ENCODE results near the gene COL9A3.

Gene COL9A3

DNA sequence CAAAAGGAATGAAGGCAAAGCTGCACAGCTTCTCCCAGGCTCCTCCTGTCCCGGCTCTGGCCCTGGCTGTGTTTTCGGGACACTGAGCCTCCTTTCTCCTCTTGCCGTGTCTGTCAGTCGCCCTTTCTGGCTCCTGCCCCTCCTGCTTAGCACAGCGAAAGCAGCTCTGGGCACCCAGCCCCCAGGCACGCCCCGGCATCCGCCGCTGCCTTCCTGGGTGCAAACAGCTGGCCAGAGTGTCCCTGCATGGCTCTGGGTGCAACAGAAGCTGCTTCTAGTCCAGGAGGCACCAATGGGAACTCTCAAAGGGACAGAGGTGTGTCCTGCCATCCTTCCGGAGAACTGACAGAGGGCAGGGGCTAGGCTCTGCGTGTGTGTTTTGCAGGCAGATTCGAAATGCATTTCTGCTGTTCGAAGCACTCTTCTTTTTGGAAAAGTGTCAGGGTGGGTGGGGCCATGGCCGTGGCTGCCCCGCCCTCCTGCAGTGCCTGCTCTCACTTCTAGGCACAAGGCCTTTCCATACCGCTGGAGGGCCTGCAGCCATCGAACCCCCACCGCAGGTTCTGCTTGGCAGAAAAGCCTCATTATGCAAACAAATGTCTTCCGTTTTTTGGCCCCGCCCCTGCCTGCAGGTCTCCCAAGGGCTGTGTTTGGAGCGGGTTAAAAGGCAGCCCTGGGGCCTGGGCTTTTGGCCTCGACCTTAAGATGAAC lies 15.5 kb downstream of the COL9A3 start:
- Mint-ChIP-seq H3K27ac (peak overlapping the region; percentile 75), H3K27me3 (peaks cover 2% of the 10 kb centered on the region), H3K4me1 (ENCODE audit: low read depth) (peaks cover 31% of the 10 kb centered on the region), H3K4me3 (peak overlapping the region; percentile 63), H3K36me3 (ENCODE audit: low read depth) (no peaks in the 10 kb centered on the region), H3K9me3 (no peaks in the 10 kb centered on the region)
- intact Hi-C loops (cut with micrococcal nuclease), result no loop called here

DNA sequence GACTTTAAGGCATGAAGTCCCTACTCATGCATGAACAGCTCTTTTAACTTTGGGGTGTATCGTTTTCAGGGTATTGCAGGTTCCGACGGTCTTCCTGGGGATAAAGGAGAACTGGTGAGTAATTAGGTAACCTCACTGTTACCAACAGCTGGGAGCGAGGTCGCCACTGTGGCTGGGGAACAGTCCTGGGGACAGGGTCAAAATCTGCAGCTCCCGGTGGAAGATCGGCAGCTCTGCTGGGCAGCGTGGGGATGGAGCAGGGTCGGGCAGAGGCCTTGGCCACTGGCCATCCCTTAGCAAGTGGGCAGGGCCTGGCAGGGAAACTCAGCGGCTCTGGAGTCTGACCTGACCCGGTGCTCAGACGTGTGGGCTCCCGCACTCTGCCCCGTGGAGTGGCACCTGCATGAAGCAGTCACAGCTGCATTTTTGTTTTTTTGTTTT lies 16.1 kb downstream of the COL9A3 start:
- peaks cover 37% of the 10 kb centered on the region for H3K4me1 Mint-ChIP-seq (ENCODE audit: low read depth)
- no peaks in the 10 kb centered on the region for H3K36me3 Mint-ChIP-seq (ENCODE audit: low read depth)
- intact Hi-C loops (cut with micrococcal nuclease), result no loop called here
- H3K9me3 Mint-ChIP-seq, result no peaks in the 10 kb centered on the region
- H3K27ac Mint-ChIP-seq, result peak overlapping the region; percentile 75
- peak overlapping the region; percentile 63 for H3K4me3 Mint-ChIP-seq
- H3K27me3 Mint-ChIP-seq, result no peaks in the 10 kb centered on the region

GRCh38 chr20:62834967-62835730 lies 18.3 kb downstream of the COL9A3 start:
- Mint-ChIP-seq H3K27ac (no peak overlapping the region), H3K9me3 (no peaks in the 10 kb centered on the region)

GRCh38 chr20:62835931-62836861 lies 19.3 kb downstream of the COL9A3 start:
- no peaks in the 10 kb centered on the region for H3K9me3 Mint-ChIP-seq

More at GRCh38 chr20:62834967-62835730, 18.3 kb downstream of the COL9A3 start:
- Mint-ChIP-seq H3K4me3 (no peak overlapping the region), H3K4me1 (ENCODE audit: low read depth) (peaks cover 46% of the 10 kb centered on the region), H3K27me3 (no peaks in the 10 kb centered on the region), H3K36me3 (ENCODE audit: low read depth) (no peaks in the 10 kb centered on the region)
- intact Hi-C loops (cut with micrococcal nuclease), result no loop called here

DNA sequence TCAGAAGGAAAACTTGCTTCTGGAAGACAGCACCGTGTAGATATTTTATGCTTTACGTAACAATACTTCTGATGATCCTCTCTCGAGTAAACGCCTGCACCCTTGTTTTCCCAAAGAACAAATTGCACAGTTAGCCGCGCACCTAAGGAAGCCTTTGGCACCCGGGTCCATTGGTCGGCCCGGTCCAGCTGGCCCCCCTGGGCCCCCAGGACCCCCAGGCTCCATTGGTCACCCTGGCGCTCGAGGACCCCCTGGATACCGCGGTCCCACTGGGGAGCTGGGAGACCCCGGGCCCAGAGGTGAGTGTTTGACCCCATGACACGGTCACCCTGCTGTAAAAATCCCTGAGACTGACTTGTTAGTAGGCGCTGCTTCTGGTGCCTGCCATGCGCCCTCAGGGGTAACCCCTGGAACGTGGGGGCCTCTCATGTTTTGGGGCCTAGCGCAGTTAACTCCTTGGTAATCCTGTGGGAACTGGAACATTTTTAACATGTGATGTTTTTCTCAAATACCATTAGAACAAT lies 20.2 kb downstream of the COL9A3 start:
- no peaks in the 10 kb centered on the region for H3K36me3 Mint-ChIP-seq (ENCODE audit: low read depth)
- no peaks in the 10 kb centered on the region for H3K27me3 Mint-ChIP-seq
- intact Hi-C loops (cut with micrococcal nuclease), result no loop called here
- peaks cover 34% of the 10 kb centered on the region for H3K4me1 Mint-ChIP-seq (ENCODE audit: low read depth)
- H3K9me3 Mint-ChIP-seq, result no peaks in the 10 kb centered on the region
- H3K27ac Mint-ChIP-seq, result peak overlapping the region; percentile 62
- H3K4me3 Mint-ChIP-seq, result no peak overlapping the region

More at GRCh38 chr20:62835931-62836861, 19.3 kb downstream of the COL9A3 start:
- intact Hi-C loops (cut with micrococcal nuclease), result no loop called here
- H3K36me3 Mint-ChIP-seq (ENCODE audit: low read depth), result no peaks in the 10 kb centered on the region
- no peak overlapping the region for H3K27ac Mint-ChIP-seq
- no peak overlapping the region for H3K4me3 Mint-ChIP-seq
- H3K27me3 Mint-ChIP-seq, result no peaks in the 10 kb centered on the region
- peaks cover 43% of the 10 kb centered on the region for H3K4me1 Mint-ChIP-seq (ENCODE audit: low read depth)

- no peaks in the 10 kb centered on the region for H3K36me3 Mint-ChIP-seq (ENCODE audit: low read depth)
- no peak overlapping the region for H3K4me3 Mint-ChIP-seq
- H3K9me3 Mint-ChIP-seq, result no peaks in the 10 kb centered on the region
- H3K4me1 Mint-ChIP-seq (ENCODE audit: low read depth), result peaks cover 27% of the 10 kb centered on the region
- intact Hi-C loops (cut with micrococcal nuclease), result no loop called here
- peak overlapping the region; percentile 62 for H3K27ac Mint-ChIP-seq
- H3K27me3 Mint-ChIP-seq, result no peaks in the 10 kb centered on the region
These were observed 20.9 kb downstream of the COL9A3 start for GRCh38 chr20:62837790-62838127.

DNA sequence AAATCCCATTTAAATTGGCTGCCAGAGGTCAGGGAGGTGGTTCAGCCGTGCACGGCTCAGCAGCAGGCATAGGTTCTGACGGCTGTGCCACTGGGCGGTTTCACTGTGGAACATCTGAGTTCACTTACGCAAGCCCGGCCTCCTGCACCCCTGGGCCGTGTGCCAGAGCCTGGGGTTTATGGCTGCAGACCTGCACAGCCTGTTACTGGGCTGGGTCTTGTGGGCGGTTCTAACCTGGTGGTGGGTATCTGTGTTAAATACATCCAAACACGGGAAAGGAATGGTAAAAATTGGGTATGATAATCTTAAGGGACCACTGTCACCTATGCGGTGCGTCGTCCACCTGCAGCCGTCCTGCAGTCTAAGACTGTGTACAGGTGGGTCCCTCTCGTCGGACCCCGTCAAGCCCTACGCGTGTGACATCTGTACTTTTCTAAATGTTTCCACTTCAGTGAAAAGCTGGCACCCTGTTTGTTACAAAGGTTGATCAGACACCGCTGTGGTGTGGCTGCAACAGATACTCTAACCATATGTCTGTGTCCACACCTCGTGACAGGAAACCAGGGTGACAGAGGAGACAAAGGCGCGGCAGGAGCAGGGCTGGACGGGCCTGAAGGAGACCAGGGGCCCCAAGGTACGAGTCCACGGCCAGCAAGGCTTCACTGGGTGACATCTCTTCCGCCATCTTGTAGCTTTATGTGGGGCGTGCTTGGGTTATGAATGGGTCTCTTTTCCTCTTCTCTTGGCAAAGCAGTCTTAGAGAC lies 21.5 kb downstream of the COL9A3 start:
- H3K9me3 Mint-ChIP-seq, result no peaks in the 10 kb centered on the region

GRCh38 chr20:62839261-62839660 lies 22.4 kb downstream of the COL9A3 start:
- H3K36me3 Mint-ChIP-seq (ENCODE audit: low read depth), result no peaks in the 10 kb centered on the region
- no peak overlapping the region for H3K4me3 Mint-ChIP-seq
- H3K27me3 Mint-ChIP-seq, result no peaks in the 10 kb centered on the region
- intact Hi-C loops (cut with micrococcal nuclease), result no loop called here
- H3K27ac Mint-ChIP-seq, result no peak overlapping the region
- H3K9me3 Mint-ChIP-seq, result no peaks in the 10 kb centered on the region
- H3K4me1 Mint-ChIP-seq (ENCODE audit: low read depth), result peaks cover 18% of the 10 kb centered on the region

More for the DNA sequence above, 21.5 kb downstream of the COL9A3 start:
- no peaks in the 10 kb centered on the region for H3K27me3 Mint-ChIP-seq
- H3K36me3 Mint-ChIP-seq (ENCODE audit: low read depth), result no peaks in the 10 kb centered on the region
- H3K4me1 Mint-ChIP-seq (ENCODE audit: low read depth), result peaks cover 22% of the 10 kb centered on the region
- H3K27ac Mint-ChIP-seq, result peak overlapping the region; percentile 62
- no peak overlapping the region for H3K4me3 Mint-ChIP-seq
- intact Hi-C loops (cut with micrococcal nuclease), result no loop called here

GRCh38 chr20:62839816-62840215 lies 23.0 kb downstream of the COL9A3 start:
- H3K4me3 Mint-ChIP-seq, result no peak overlapping the region
- H3K27me3 Mint-ChIP-seq, result no peaks in the 10 kb centered on the region
- no peak overlapping the region for H3K27ac Mint-ChIP-seq
- peaks cover 18% of the 10 kb centered on the region for H3K4me1 Mint-ChIP-seq (ENCODE audit: low read depth)
- peaks cover under 1% of the 10 kb centered on the region for H3K36me3 Mint-ChIP-seq (ENCODE audit: low read depth)
- intact Hi-C loops (cut with micrococcal nuclease), result no loop called here
- no peaks in the 10 kb centered on the region for H3K9me3 Mint-ChIP-seq

- Mint-ChIP-seq H3K36me3 (ENCODE audit: low read depth) (peaks cover 8% of the 10 kb centered on the region), H3K9me3 (no peaks in the 10 kb centered on the region), H3K27me3 (no peaks in the 10 kb centered on the region), H3K27ac (no peak overlapping the region), H3K4me1 (ENCODE audit: low read depth) (peaks cover 18% of the 10 kb centered on the region), H3K4me3 (no peak overlapping the region)
- intact Hi-C loops (cut with micrococcal nuclease), result no loop called here
These were observed 23.7 kb downstream of the COL9A3 start for GRCh38 chr20:62840244-62841197.

- Mint-ChIP-seq H3K4me1 (ENCODE audit: low read depth) (peaks cover 23% of the 10 kb centered on the region), H3K27ac (no peak overlapping the region), H3K27me3 (no peaks in the 10 kb centered on the region), H3K9me3 (no peaks in the 10 kb centered on the region), H3K4me3 (no peak overlapping the region), H3K36me3 (ENCODE audit: low read depth) (peaks cover 19% of the 10 kb centered on the region)
- intact Hi-C loops (cut with micrococcal nuclease), result no loop called here
These were observed 24.9 kb downstream of the COL9A3 start for GRCh38 chr20:62841705-62842212.

DNA sequence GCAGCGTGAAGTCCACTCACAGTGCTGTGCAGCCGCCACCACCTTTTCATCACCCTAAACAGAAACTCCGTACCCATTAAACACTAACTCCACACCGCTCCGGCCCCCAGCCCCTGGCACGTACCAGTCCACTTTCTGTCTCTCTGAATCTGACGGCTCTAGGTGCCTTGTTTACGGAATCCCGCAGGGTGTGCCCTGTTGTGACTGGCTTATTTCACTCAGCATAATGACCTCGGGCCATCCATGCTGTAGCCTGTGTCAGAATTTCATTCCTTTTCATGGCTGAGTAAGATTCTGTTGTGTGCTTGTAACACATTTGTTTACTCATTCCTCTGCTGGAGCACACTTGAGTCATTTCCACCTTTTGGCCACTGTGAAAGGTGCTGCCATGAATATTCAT lies 26.8 kb downstream of the COL9A3 start:
- Mint-ChIP-seq H3K36me3 (ENCODE audit: low read depth) (peaks cover 25% of the 10 kb centered on the region), H3K9me3 (no peaks in the 10 kb centered on the region), H3K27ac (no peak overlapping the region), H3K27me3 (no peaks in the 10 kb centered on the region), H3K4me1 (ENCODE audit: low read depth) (peaks cover 7% of the 10 kb centered on the region), H3K4me3 (no peak overlapping the region)
- intact Hi-C loops (cut with micrococcal nuclease), result no loop called here
